Testis (tissue), 3 donors: ENCODE results near the gene CCNO. TPM values are rescaled to one million over a fixed set of nuclear protein-coding genes. Genes with fewer than 3 reads are reported as not detected.
A peak's percentile ranks its signal among the peaks of the same experiment; 100 is the strongest.

Experiments used
- DNase-seq: peaks from one replicate; pipeline ENCODE4 v3.0.0-alpha.2; 2019
- H3K27ac ChIP-seq, 2 donors: fragments of 200-600 bp; sonication (generic); one replicate each; pipeline ENCODE4 v1.5.1; 2019
- H3K27me3 ChIP-seq: fragments of 200-600 bp; sonication (generic); one replicate; pipeline ENCODE4 v1.5.1; 2019
- H3K36me3 ChIP-seq: fragments of 200-600 bp; sonication (generic); one replicate; pipeline ENCODE4 v1.5.1; 2017; ENCODE audit warnings: low read depth; ENCODE audit errors: missing control alignments
- H3K4me1 ChIP-seq: fragments of 200-600 bp; sonication (generic); one replicate; pipeline ENCODE4 v1.5.1; 2019
- H3K4me3 ChIP-seq, 2 donors: fragments of 200-600 bp; sonication (generic); one replicate each; pipeline ENCODE4 v1.5.1; 2017 to 2019
- H3K9me3 ChIP-seq: fragments of 200-600 bp; sonication (generic); one replicate; pipeline ENCODE4 v1.5.1; 2017
- CTCF ChIP-seq, 3 experiments: fragments of 450-650 bp in 2 of 3; fragments of 200-600 bp in 1 of 3; sonication (generic) in 1 of 3; IDR thresholded peaks; one replicate each; pipeline ENCODE4 v1.5.1; 2016 to 2019; ENCODE audit warnings: antibody characterized with exemption in 3 of 3, mild to moderate bottlenecking in 2 of 3, moderate library complexity in 1 of 3
- POLR2A ChIP-seq: fragments of 450-650 bp; IDR thresholded peaks from one replicate; pipeline ENCODE4 v1.6.1; 2017; ENCODE audit warnings: antibody characterized with exemption, mild to moderate bottlenecking, moderate library complexity
- WGBS, 2 donors: methylation state at CpG; one replicate each; pipeline ENCODE4 v1.1.5; 2018; 5-methylcytosine and 5-hydroxymethylcytosine counted together
- intact Hi-C: fragments of 100-400 bp; cut with DNase I; formaldehyde crosslinking; loops from one replicate; pipeline ENCODE4 v1.15.1; 2023; ENCODE audit warnings: low total_unique reads
- polyA plus RNA-seq: library from polyadenylated mRNA; stranded (reverse); fragments of 350-450 nt; fragmentation: Illumina TruSeq; extraction: RNeasy Lipid Tissue Mini Kit (QIAGEN cat#74804); gene quantifications from one replicate; pipeline ENCODE4 v1.2.3, GENCODE V29; 2014; ENCODE audit warnings: low read depth, low replicate concordance; ENCODE audit not compliant: insufficient read depth
- total RNA-seq, 2 donors: library from RNA; depleted of rRNA; stranded (reverse); fragments of >200 nt; gene quantifications; one replicate each; pipeline ENCODE4 v1.2.3, GENCODE V29; 2016

CCNO gene
- total and polyA plus RNA-seq, 3 donors from 2014 or later: 13.8 to 19.9 (median 14.4) TPM

- no peaks in the 10 kb centered on the region for H3K27me3 ChIP-seq
- peaks cover 25% of the 10 kb centered on the region for H3K4me1 ChIP-seq
- intact Hi-C loops: no loop called here
- 5 to 8% methylated on average over 21 to 30 of the region's 30 CpGs for WGBS, 2 donors
- H3K4me3 ChIP-seq: peak overlapping the region; percentile 34 to 58
- no peaks in the 10 kb centered on the region for H3K9me3 ChIP-seq
- no peak for TF ChIP-seq CTCF (IDR thresholded peaks at IDR 0.05)
- TF ChIP-seq POLR2A: no peak
- H3K27ac ChIP-seq: no peak overlapping the region
- H3K36me3 ChIP-seq: no peaks in the 10 kb centered on the region
- DNase-seq: no peak
These were observed 5.6 kb downstream of the CCNO start for GRCh38 chr5:55227664-55228430.

GRCh38 chr5:55226934-55227663 is 6.3 kb downstream of the CCNO start, which contains the start of gene MCIDAS:
TSS of gene MCIDAS (minus strand) at chr5:55227315. CDS start at chr5:55227138, 177 bp downstream.
- WGBS, 2 donors: 0 to 1% methylated on average over 30 to 52 of the region's 80 CpGs
- H3K4me1 ChIP-seq: peaks cover 17% of the 10 kb centered on the region
- H3K27ac ChIP-seq: no peak within 1 kb of the TSS
- TF ChIP-seq POLR2A: no peak
- TF ChIP-seq CTCF (IDR thresholded peaks at IDR 0.05): no peak
- peak within 1 kb of the TSS; percentile 34 to 58 for H3K4me3 ChIP-seq
- DNase-seq: peak; percentile 61
- no peaks in the 10 kb centered on the region for H3K27me3 ChIP-seq
- H3K36me3 ChIP-seq: no peaks in the 10 kb centered on the region
- intact Hi-C loops: no loop called here
- no peaks in the 10 kb centered on the region for H3K9me3 ChIP-seq

- Histone ChIP-seq H3K4me3 (peak overlapping the region; percentile 34 to 58), H3K9me3 (no peaks in the 10 kb centered on the region), H3K4me1 (peaks cover 9% of the 10 kb centered on the region), H3K27ac (no peak overlapping the region), H3K36me3 (no peaks in the 10 kb centered on the region), H3K27me3 (no peaks in the 10 kb centered on the region)
- DNase-seq: peak; percentile 83
- intact Hi-C loops: no loop called here
- WGBS, 2 donors: 5 to 16% methylated on average over 8 to 37 of the region's 54 CpGs
- TF ChIP-seq POLR2A: no peak
- TF ChIP-seq CTCF (IDR thresholded peaks at IDR 0.05): peak; percentile 52 to 62 (median 57)
These were observed 7.1 kb downstream of the CCNO start for GRCh38 chr5:55226027-55226933.

GRCh38 chr5:55225346-55225745 is 8.1 kb downstream of the CCNO start:
- Histone ChIP-seq H3K9me3 (no peaks in the 10 kb centered on the region), H3K36me3 (no peaks in the 10 kb centered on the region), H3K4me1 (peaks cover 14% of the 10 kb centered on the region), H3K27me3 (no peaks in the 10 kb centered on the region), H3K27ac (no peak overlapping the region), H3K4me3 (no peak overlapping the region)
- DNase-seq: no peak
- intact Hi-C loops: no loop called here
- TF ChIP-seq CTCF (IDR thresholded peaks at IDR 0.05): no peak
- no peak for TF ChIP-seq POLR2A
